Neural progenitor cell (in vitro differentiated cells): Measurements from ENCODE around the gene CDA. TPM values are rescaled to one million over a fixed set of nuclear protein-coding genes. Genes with fewer than 3 reads are reported as not detected.
A peak's percentile ranks its signal among the peaks of the same experiment; 100 is the strongest.

Experiments
- DNase-seq: peaks from one replicate; pipeline ENCODE4 v3.0.0-alpha.2; 2016; ENCODE audit warnings: low spot score
- H2AFZ ChIP-seq: fragments of 200-600 bp; sonication (generic); replicated peaks from 2 replicates; pipeline ENCODE4 v1.6.1; 2016; ENCODE audit warnings: antibody characterized with exemption
- H3F3A ChIP-seq: fragments of 200-600 bp; sonication (generic); 2 replicates; pipeline ENCODE4 v1.6.1; 2016; ENCODE audit warnings: antibody characterized with exemption, low read depth
- H3K27ac ChIP-seq: fragments of 200-600 bp; sonication (generic); 2 replicates; pipeline ENCODE4 v1.5.1; 2016; ENCODE audit warnings: mild to moderate bottlenecking
- H3K27me3 ChIP-seq: fragments of 200-600 bp; sonication (generic); 2 replicates; pipeline ENCODE4 v1.6.1; 2016; ENCODE audit warnings: mild to moderate bottlenecking, moderate library complexity
- H3K36me3 ChIP-seq: fragments of 200-600 bp; sonication (generic); 2 replicates; pipeline ENCODE4 v1.5.1; 2016
- H3K4me1 ChIP-seq: fragments of 200-600 bp; sonication (generic); 2 replicates; pipeline ENCODE4 v1.6.1; 2016; ENCODE audit warnings: mixed run types
- H3K4me2 ChIP-seq: fragments of 200-600 bp; sonication (generic); 2 replicates; pipeline ENCODE4 v1.6.1; 2016
- H3K4me3 ChIP-seq: fragments of 200-600 bp; sonication (generic); 2 replicates; pipeline ENCODE4 v1.5.1; 2016
- H3K79me2 ChIP-seq: fragments of 200-600 bp; sonication (generic); 2 replicates; pipeline ENCODE4 v1.6.1; 2016; ENCODE audit warnings: low read depth
- H3K9ac ChIP-seq: fragments of 200-600 bp; sonication (generic); 2 replicates; pipeline ENCODE4 v1.6.1; 2016
- H3K9me3 ChIP-seq: fragments of 200-600 bp; sonication (generic); 2 replicates; pipeline ENCODE4 v1.5.1; 2016; ENCODE audit warnings: low read depth
- H4K20me1 ChIP-seq: fragments of 200-600 bp; sonication (generic); 2 replicates; pipeline ENCODE4 v1.6.1; 2016; ENCODE audit warnings: low read depth
- H3K27ac Mint-ChIP-seq: 3 replicates; pipeline ENCODE4 v1.8.0; 2021; ENCODE audit warnings: mixed read lengths
- H3K27me3 Mint-ChIP-seq: 2 replicates; pipeline ENCODE4 v1.8.0; 2022; ENCODE audit warnings: low read depth, mild to moderate bottlenecking, inconsistent platforms, moderate library complexity, mixed read lengths; ENCODE audit not compliant: insufficient read depth
- H3K36me3 Mint-ChIP-seq: 3 replicates; pipeline ENCODE4 v1.8.0; 2021; ENCODE audit warnings: mixed read lengths
- H3K4me1 Mint-ChIP-seq: 3 replicates; pipeline ENCODE4 v1.8.0; 2021; ENCODE audit warnings: mixed read lengths
- H3K4me3 Mint-ChIP-seq: 3 replicates; pipeline ENCODE4 v1.8.0; 2021; ENCODE audit warnings: mild to moderate bottlenecking, moderate library complexity, mixed read lengths
- H3K9me3 Mint-ChIP-seq: 3 replicates; pipeline ENCODE4 v1.8.0; 2020; ENCODE audit warnings: mixed read lengths
- CTCF ChIP-seq: fragments of 200-600 bp; sonication (generic); IDR thresholded peaks from 2 replicates; pipeline ENCODE4 v1.5.1; 2017; ENCODE audit warnings: antibody characterized with exemption, mild to moderate bottlenecking
- EZH2 ChIP-seq: fragments of 200-600 bp; sonication (generic); IDR thresholded peaks from 2 replicates; pipeline ENCODE4 v1.6.1; 2017; ENCODE audit warnings: antibody characterized with exemption, mild to moderate bottlenecking, moderate library complexity
- EZH2phosphoT487 ChIP-seq: fragments of 200-600 bp; sonication (generic); IDR thresholded peaks from 2 replicates; pipeline ENCODE4 v1.6.1; 2017; ENCODE audit warnings: antibody characterized with exemption
- total RNA-seq: library from RNA; depleted of rRNA; stranded (reverse); fragments of >200 nt; gene quantifications from 2 replicates; pipeline ENCODE4 v1.2.3, GENCODE V29; 2015; ENCODE audit warnings: low replicate concordance

CDA gene
- total RNA-seq, 1 donor from 2014 or later, result 0.64 TPM

- no peak overlapping the region for H3K4me3 Mint-ChIP-seq
- Histone ChIP-seq H3K27ac (no peak overlapping the region), H2AFZ (peak overlapping the region; percentile 26), H3K4me2 (no peak overlapping the region), H3K9me3 (no peaks in the 10 kb centered on the region), H3K79me2 (no peaks in the 10 kb centered on the region), H3K27me3 (no peaks in the 10 kb centered on the region), H3F3A (no peaks in the 10 kb centered on the region), H4K20me1 (no peaks in the 10 kb centered on the region), H3K4me1 (no peaks in the 10 kb centered on the region), H3K9ac (no peak overlapping the region), H3K36me3 (no peaks in the 10 kb centered on the region), H3K4me3 (no peak overlapping the region)
- TF ChIP-seq EZH2 (no peak), EZH2phosphoT487 (no peak), CTCF (no peak)
- H3K4me1 Mint-ChIP-seq, result peaks cover 23% of the 10 kb centered on the region
- H3K36me3 Mint-ChIP-seq, result no peaks in the 10 kb centered on the region
- DNase-seq, result no peak
- peaks cover 4% of the 10 kb centered on the region for H3K27me3 Mint-ChIP-seq
- peak overlapping the region; percentile 65 for H3K27ac Mint-ChIP-seq
- no peaks in the 10 kb centered on the region for H3K9me3 Mint-ChIP-seq
These were observed 27.3 kb downstream of the CDA start for GRCh38 chr1:20615946-20616846.

GRCh38 chr1:20616847-20617487 lies 28.1 kb downstream of the CDA start:
- Histone ChIP-seq H2AFZ (peak overlapping the region; percentile 26), H3K27me3 (no peaks in the 10 kb centered on the region), H3K4me3 (no peak overlapping the region), H3K79me2 (no peaks in the 10 kb centered on the region), H3K36me3 (no peaks in the 10 kb centered on the region), H3K9me3 (no peaks in the 10 kb centered on the region), H3F3A (no peaks in the 10 kb centered on the region), H4K20me1 (no peaks in the 10 kb centered on the region), H3K4me1 (no peaks in the 10 kb centered on the region), H3K4me2 (no peak overlapping the region), H3K9ac (no peak overlapping the region), H3K27ac (no peak overlapping the region)
- DNase-seq, result no peak
- Mint-ChIP-seq H3K4me3 (no peak overlapping the region), H3K27me3 (peaks cover 4% of the 10 kb centered on the region), H3K4me1 (peaks cover 23% of the 10 kb centered on the region), H3K36me3 (no peaks in the 10 kb centered on the region), H3K9me3 (no peaks in the 10 kb centered on the region), H3K27ac (no peak overlapping the region)
- TF ChIP-seq EZH2 (no peak), CTCF (no peak), EZH2phosphoT487 (no peak)

- DNase-seq, result no peak
- no peak overlapping the region for H3K9ac ChIP-seq
- no peaks in the 10 kb centered on the region for H3K36me3 Mint-ChIP-seq
- no peaks in the 10 kb centered on the region for H3K9me3 ChIP-seq
- H3K79me2 ChIP-seq, result no peaks in the 10 kb centered on the region
- no peaks in the 10 kb centered on the region for H3K36me3 ChIP-seq
- H3K4me1 Mint-ChIP-seq, result peaks cover 20% of the 10 kb centered on the region
- no peak overlapping the region for H3K4me2 ChIP-seq
- TF ChIP-seq EZH2phosphoT487 (no peak), EZH2 (no peak), CTCF (no peak)
- H3K27ac Mint-ChIP-seq, result peak overlapping the region; percentile 42
- no peak overlapping the region for H3K4me3 ChIP-seq
- H3K9me3 Mint-ChIP-seq, result no peaks in the 10 kb centered on the region
- no peaks in the 10 kb centered on the region for H3K4me1 ChIP-seq
- H3K27ac ChIP-seq, result no peak overlapping the region
- no peak overlapping the region for H3K4me3 Mint-ChIP-seq
- H3K27me3 ChIP-seq, result no peaks in the 10 kb centered on the region
- no peaks in the 10 kb centered on the region for H4K20me1 ChIP-seq
- H2AFZ ChIP-seq, result no peak overlapping the region
- peaks cover 4% of the 10 kb centered on the region for H3K27me3 Mint-ChIP-seq
- no peaks in the 10 kb centered on the region for H3F3A ChIP-seq
These were observed 29.7 kb downstream of the CDA start for GRCh38 chr1:20618550-20618949.
